ENCODE data around the gene ATXN7. TPM values are rescaled to one million over a fixed set of nuclear protein-coding genes. Genes with fewer than 3 reads are reported as not detected.

The ATXN7 gene
- total and polyA plus RNA-seq, 2 of the 13 experiments (the other 11 are each of a cell fraction or from before 2014, with no cell fraction given) = 13.8 to 20.0 TPM

GRCh38 chr3:63967675-63968611, 104.3 kb downstream of the ATXN7 start (continued):
- TF ChIP-seq TRIM24 (CRISPR knock-in tag; IDR thresholded peaks at IDR 0.05) = no peak
- TF ChIP-seq KDM5A (IDR thresholded peaks at IDR 0.05; ENCODE audit: borderline replicate concordance, low read length) = no peak
- no peak for TF ChIP-seq ZSCAN22 (CRISPR knock-in tag; IDR thresholded peaks at IDR 0.05)
- no peak; the same call in 1 of the 2 replicates for TF ChIP-seq FOSL2 (CRISPR knock-in tag; IDR thresholded peaks at IDR 0.05)
- TF ChIP-seq MLXIP (CRISPR knock-in tag; IDR thresholded peaks at IDR 0.05; ENCODE audit: borderline replicate concordance) = no peak
- TF ChIP-seq ZNF792 (CRISPR knock-in tag; IDR thresholded peaks at IDR 0.05) = no peak
- no peak for TF ChIP-seq CENPX (CRISPR knock-in tag; IDR thresholded peaks at IDR 0.05)
- no peak for TF ChIP-seq GPN1 (CRISPR knock-in tag; IDR thresholded peaks at IDR 0.05; ENCODE audit: borderline replicate concordance)
- TF ChIP-seq ZFP62 (CRISPR knock-in tag; IDR thresholded peaks at IDR 0.05) = no peak
- no peak for TF ChIP-seq MTF2 (CRISPR knock-in tag; IDR thresholded peaks at IDR 0.05; ENCODE audit: borderline replicate concordance)
- TF ChIP-seq ESRRA (CRISPR knock-in tag; IDR thresholded peaks at IDR 0.05; ENCODE audit: low read depth) = no peak
- TF ChIP-seq, protein P1, sequence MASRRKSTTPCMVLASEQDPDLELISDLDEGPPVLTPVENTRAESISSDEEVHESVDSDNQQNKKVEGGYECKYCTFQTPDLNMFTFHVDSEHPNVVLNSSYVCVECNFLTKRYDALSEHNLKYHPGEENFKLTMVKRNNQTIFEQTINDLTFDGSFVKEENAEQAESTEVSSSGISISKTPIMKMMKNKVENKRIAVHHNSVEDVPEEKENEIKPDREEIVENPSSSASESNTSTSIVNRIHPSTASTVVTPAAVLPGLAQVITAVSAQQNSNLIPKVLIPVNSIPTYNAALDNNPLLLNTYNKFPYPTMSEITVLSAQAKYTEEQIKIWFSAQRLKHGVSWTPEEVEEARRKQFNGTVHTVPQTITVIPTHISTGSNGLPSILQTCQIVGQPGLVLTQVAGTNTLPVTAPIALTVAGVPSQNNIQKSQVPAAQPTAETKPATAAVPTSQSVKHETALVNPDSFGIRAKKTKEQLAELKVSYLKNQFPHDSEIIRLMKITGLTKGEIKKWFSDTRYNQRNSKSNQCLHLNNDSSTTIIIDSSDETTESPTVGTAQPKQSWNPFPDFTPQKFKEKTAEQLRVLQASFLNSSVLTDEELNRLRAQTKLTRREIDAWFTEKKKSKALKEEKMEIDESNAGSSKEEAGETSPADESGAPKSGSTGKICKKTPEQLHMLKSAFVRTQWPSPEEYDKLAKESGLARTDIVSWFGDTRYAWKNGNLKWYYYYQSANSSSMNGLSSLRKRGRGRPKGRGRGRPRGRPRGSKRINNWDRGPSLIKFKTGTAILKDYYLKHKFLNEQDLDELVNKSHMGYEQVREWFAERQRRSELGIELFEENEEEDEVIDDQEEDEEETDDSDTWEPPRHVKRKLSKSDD (CRISPR knock-in tag; IDR thresholded peaks at IDR 0.05; ENCODE audit: low read depth) = no peak
- no peak for TF ChIP-seq HOXA7 (CRISPR knock-in tag; IDR thresholded peaks at IDR 0.05)
- no peak for TF ChIP-seq NPAS2 (CRISPR knock-in tag; IDR thresholded peaks at IDR 0.05; ENCODE audit: borderline replicate concordance)
- no peak for TF ChIP-seq RARG (CRISPR knock-in tag; IDR thresholded peaks at IDR 0.05; ENCODE audit: low read depth)
- no peak; the same call in 1 of the 2 replicates for TF ChIP-seq ZHX2 (IDR thresholded peaks at IDR 0.05; ENCODE audit: low read depth)
- TF ChIP-seq ZHX2 (CRISPR knock-in tag; IDR thresholded peaks at IDR 0.05; ENCODE audit: borderline replicate concordance) = no peak
- no peak for TF ChIP-seq ZBTB1 (CRISPR knock-in tag; IDR thresholded peaks at IDR 0.05; ENCODE audit: borderline replicate concordance)

Data from HepG2 (cell line).